ENCODE measurements around the gene CDC42EP1. TPM values are rescaled to one million over a fixed set of nuclear protein-coding genes. Genes with fewer than 3 reads are reported as not detected.

Gene CDC42EP1
- total RNA-seq, 2 donors from 2014 or later: 4.0 to 4.6 TPM

DNA sequence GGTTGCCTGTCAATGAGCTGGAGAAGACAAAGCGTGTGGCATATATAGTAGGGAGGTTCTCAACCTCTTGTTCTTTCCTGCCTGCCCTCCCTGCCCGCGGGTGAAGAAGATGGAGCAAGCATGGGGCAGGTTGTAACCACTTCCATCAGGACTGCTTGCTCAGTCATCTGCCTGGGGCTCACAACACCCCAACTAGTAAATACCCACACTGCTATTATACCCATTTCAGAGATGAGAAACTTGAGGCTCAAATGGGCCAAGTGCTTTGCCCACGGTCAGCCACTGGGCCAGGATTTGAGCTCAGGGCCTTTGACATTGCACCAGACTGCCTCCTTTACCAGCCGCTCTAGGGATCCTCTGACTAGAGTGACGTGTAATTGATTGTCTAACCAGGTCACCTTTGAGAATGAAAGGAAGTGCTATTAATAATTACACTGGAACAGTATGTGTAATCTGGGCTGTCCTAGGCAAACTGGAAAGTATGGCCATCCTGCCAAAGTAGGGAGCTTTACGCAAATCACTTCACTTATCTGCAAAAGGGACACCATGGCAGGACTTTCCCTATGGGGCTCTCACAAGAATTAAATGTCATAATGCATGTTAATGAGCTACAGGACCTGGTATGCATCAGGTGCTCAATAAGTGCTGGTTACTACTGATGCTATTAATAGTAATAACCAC lies 2.8 kb upstream of the CDC42EP1 start:
- Mint-ChIP-seq H3K4me1 (ENCODE audit: low read depth) (peaks cover 15% of the 10 kb centered on the region), H3K27me3 (ENCODE audit: low read depth) (peaks cover 52% of the 10 kb centered on the region), H3K4me3 (no peak overlapping the region), H3K9me3 (no peaks in the 10 kb centered on the region), H3K36me3 (ENCODE audit: insufficient read depth in 2 of 2) (peaks cover 0 to 2% of the 10 kb centered on the region in 2 donors), H3K27ac (no peak overlapping the region)
- DNase-seq (no peak), ATAC-seq (replicated peaks in 1 of 2) (no peak)

DNA sequence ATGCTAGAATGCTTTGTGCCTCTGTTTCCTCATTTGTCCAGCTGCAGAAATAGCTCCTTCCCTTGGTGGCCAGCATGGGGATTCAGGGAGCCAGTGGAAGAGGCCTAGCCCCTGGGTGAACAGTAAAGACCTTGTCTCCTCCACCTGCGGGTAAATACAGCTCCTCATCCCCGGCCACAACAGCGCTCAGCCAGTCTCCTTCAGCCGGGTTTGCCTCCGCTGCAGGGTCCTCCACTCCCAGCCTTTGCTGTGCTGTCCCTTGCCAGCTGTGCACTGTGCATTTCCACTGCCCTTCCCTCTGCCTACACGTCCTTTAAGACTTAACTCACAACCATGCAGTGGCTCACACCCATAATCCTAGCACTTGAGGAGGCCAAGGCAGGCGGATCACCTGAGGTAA lies 1.5 kb upstream of the CDC42EP1 start:
- no peaks in the 10 kb centered on the region for H3K9me3 Mint-ChIP-seq
- H3K27me3 Mint-ChIP-seq (ENCODE audit: low read depth): peaks cover 55% of the 10 kb centered on the region
- no peak overlapping the region for H3K4me3 Mint-ChIP-seq

DNA sequence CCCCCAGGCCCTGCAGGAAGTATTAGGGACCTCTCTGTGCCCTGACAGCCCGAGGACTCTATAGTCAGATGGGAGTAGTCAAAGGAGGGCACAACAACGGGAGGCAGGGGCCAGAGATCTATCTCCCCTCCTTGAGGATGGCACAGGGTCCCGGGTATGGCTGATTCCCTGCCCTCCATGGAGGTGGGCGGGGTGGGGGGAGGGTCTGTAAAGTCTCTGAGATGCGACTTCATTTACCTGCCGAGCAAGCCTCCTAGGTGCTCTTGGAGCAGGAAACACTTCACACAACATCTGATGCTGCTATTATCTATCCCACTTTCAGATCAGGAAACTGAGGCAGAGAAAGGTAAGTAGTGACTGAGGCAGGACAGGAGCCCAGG lies 769 bp upstream of the CDC42EP1 start:
- Mint-ChIP-seq H3K4me3 (peak overlapping the region; percentile 11 to 52), H3K4me1 (ENCODE audit: low read depth) (peaks cover 24% of the 10 kb centered on the region), H3K27ac (no peak overlapping the region), H3K9me3 (no peaks in the 10 kb centered on the region), H3K27me3 (ENCODE audit: low read depth) (peaks cover 55% of the 10 kb centered on the region), H3K36me3 (ENCODE audit: insufficient read depth in 2 of 2) (peaks cover 0 to 2% of the 10 kb centered on the region in 2 donors)
- ATAC-seq (replicated peaks in 1 of 2) (no peak), DNase-seq (no peak)

More for the DNA sequence above, 1.5 kb upstream of the CDC42EP1 start:
- ATAC-seq (replicated peaks in 1 of 2): no peak
- DNase-seq: no peak
- H3K36me3 Mint-ChIP-seq (ENCODE audit: insufficient read depth in 2 of 2): peaks cover 0 to 2% of the 10 kb centered on the region in 2 donors
- peaks cover 24% of the 10 kb centered on the region for H3K4me1 Mint-ChIP-seq (ENCODE audit: low read depth)
- no peak overlapping the region for H3K27ac Mint-ChIP-seq

DNA sequence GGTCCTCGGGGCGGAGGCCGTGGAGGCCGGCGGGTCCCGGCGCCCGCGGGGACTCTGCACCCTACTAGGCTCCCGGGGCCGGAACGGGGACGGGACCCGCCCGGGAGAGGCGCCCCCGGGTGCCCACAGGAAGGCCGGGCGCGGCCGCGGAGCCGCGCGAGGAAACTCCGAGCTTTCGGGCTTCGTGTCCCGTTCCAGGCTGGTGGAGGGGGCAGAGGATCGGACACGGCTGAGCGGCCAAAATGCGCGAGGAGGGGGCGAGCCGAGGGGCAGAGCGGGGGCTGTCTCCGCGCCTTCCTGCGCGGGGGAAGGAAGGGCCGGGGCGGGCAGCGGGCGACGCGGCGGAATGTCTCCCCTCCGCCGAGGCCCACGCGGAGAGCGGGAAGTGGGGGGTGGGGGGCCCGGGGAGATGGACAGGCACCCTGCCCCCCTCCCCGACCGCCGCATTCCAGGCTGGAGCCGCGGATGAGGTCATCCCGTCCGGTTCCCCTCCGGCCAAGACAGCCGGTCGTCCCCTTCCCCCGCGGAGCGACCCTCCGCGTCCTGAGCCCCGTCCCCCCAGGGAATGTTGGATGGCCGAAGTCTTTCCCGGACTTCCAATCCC lies 430 bp downstream of the CDC42EP1 start:
- DNase-seq: no peak
- Mint-ChIP-seq H3K4me3 (peak overlapping the region; percentile 79 to 84), H3K36me3 (ENCODE audit: insufficient read depth in 2 of 2) (peaks cover 0 to 2% of the 10 kb centered on the region in 2 donors), H3K27ac (no peak overlapping the region), H3K27me3 (ENCODE audit: low read depth) (peaks cover 48% of the 10 kb centered on the region), H3K9me3 (no peaks in the 10 kb centered on the region), H3K4me1 (ENCODE audit: low read depth) (peaks cover 24% of the 10 kb centered on the region)
- ATAC-seq (replicated peaks in 1 of 2): peak; percentile 30 to 43

DNA sequence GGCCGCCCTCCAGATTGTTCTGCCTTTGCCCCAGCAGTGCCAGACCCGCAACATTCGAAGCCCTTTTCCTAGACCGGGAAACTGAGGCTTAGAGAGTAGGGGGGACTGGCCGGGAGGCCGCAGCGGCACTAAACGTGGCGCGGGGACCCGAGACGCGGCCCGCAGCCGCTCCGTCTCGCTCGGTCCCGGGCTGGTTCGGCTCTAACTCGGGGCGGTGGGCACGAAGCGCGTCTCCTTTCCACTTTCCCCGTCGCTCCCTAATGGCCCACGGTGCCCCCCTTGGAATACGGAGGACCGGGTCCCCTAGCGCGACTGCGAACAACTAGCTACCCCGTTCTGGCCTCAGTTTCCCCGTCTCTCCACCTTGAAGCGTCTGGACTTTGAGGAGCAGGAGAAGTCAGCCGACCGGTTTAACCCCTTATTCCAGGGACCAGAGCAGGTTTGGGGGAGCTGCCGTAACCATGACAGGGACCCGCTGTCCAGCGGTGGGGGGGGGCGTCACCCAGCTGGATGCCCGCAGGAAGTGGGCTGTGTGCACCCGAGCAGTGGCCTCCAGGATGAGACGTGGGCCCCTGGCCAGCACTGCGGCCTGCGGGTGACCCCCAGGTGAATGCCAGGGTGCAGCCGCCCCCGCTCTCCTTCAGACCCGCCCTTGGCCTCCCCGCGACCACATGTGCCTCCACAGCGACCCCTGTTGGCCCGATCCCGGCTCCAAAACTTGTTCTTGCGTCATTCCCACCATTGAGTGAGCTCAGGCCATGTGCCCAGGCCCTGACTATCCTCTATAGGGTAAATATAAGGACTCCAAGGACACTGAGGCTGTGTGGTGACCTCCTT lies 1.1 kb downstream of the CDC42EP1 start:
- Mint-ChIP-seq H3K36me3 (ENCODE audit: insufficient read depth in 2 of 2) (peaks cover 0 to 2% of the 10 kb centered on the region in 2 donors), H3K4me3 (peak overlapping the region; percentile 79 to 84), H3K4me1 (ENCODE audit: low read depth) (peaks cover 25% of the 10 kb centered on the region), H3K27me3 (ENCODE audit: low read depth) (peaks cover 40% of the 10 kb centered on the region), H3K9me3 (no peaks in the 10 kb centered on the region), H3K27ac (no peak overlapping the region)
- peak; percentile 85 to 89 for DNase-seq
- peak; percentile 50 to 70 for ATAC-seq (replicated peaks in 1 of 2)

DNA sequence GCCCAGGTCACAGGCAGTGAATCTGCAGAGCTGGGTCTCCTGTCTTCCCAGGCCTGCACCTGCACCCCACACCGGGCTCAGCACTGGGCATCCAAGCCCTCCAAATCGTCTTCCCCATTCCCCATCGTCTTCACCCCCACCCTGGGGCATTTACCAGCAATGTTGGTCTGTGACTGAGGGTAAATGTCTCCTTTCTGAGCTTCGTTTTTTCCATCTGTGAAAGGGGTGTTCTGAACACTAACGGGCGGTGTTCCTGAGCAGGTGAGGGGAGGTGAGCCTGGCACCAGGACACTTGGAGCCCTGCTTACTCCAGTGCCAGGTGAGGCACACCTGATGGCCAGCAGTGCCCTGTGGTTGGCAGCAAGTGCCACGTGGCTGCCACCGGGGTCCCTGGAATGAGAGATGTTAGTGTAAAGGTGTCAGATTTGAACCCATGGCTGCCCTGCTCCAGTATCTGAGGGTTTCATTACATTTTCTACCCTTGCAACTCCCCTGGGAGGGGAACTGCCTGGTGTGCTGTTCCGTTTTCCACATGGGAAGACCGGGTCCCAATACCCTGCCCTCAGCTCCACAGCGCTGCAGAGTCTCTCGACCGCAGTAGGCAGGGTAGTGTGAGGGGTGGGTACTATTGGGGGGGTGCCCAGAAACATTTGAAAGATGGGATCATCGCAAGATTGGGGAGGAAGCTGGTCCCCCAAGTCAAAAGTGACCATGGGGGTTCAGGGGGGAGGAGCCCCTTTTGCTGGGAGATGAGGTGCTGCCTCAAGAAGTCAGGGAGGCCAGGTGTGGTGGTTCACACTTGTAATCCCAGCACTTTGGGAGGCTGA lies 2.0 kb downstream of the CDC42EP1 start:
- no peak overlapping the region for H3K27ac Mint-ChIP-seq
- no peak for ATAC-seq (replicated peaks in 1 of 2)

DNA sequence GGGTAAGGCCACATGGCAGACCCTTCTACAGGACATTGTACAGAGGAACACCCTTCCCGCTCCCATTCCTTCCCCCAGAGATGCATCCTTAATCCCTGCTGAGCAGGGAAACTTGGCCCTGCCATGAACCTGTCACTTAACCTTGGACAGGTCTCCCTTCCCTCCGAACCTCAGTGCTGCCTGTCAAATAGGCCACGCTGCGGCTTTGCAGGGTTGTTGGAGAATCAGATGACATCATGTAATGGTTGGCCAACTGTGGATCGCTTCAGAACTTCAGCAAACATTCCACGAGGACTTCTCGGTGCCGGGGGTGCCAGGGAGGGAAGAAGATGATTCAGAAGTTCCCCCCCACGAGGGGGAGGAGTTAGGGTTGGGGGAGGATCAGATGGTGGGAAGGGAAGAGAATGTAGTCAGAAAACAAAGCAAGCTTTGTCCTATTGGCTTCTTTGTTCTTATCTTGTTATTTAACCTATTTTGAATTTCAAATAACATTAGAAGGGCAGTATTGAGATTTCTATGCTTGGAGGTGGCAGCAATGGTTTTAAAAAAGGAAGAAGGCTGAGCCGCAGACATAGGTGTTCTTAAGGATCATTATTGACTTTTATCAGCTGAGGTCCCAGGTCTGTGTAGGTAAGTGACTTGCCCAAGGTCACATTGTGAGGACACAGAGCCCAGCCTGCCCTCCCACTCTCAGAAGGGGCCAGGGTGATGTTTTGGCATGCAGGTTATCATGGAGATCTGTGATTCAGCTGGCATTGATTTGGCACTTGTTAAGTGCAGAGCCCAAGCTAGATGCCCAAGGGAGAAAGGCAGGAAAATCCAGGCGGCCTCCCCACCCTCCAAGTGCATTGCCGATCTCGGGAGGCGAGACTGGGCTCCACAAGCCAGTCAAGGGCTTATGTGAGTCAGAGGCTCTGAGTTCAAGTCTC lies 3.1 kb downstream of the CDC42EP1 start:
- H3K9me3 Mint-ChIP-seq: no peaks in the 10 kb centered on the region
- H3K27ac Mint-ChIP-seq: no peak overlapping the region
- peaks cover 38% of the 10 kb centered on the region for H3K4me1 Mint-ChIP-seq (ENCODE audit: low read depth)
- peaks cover 0 to 2% of the 10 kb centered on the region in 2 donors for H3K36me3 Mint-ChIP-seq (ENCODE audit: insufficient read depth in 2 of 2)
- no peak overlapping the region for H3K4me3 Mint-ChIP-seq
- DNase-seq (no peak), ATAC-seq (replicated peaks in 1 of 2) (no peak)
- peaks cover 25% of the 10 kb centered on the region for H3K27me3 Mint-ChIP-seq (ENCODE audit: low read depth)

More for the DNA sequence above, 2.0 kb downstream of the CDC42EP1 start:
- Mint-ChIP-seq H3K36me3 (ENCODE audit: insufficient read depth in 2 of 2) (peaks cover 0 to 2% of the 10 kb centered on the region in 2 donors), H3K4me1 (ENCODE audit: low read depth) (peaks cover 33% of the 10 kb centered on the region), H3K27me3 (ENCODE audit: low read depth) (peaks cover 32% of the 10 kb centered on the region), H3K9me3 (no peaks in the 10 kb centered on the region), H3K4me3 (peak overlapping the region; percentile 79 to 84)
- no peak for DNase-seq

DNA sequence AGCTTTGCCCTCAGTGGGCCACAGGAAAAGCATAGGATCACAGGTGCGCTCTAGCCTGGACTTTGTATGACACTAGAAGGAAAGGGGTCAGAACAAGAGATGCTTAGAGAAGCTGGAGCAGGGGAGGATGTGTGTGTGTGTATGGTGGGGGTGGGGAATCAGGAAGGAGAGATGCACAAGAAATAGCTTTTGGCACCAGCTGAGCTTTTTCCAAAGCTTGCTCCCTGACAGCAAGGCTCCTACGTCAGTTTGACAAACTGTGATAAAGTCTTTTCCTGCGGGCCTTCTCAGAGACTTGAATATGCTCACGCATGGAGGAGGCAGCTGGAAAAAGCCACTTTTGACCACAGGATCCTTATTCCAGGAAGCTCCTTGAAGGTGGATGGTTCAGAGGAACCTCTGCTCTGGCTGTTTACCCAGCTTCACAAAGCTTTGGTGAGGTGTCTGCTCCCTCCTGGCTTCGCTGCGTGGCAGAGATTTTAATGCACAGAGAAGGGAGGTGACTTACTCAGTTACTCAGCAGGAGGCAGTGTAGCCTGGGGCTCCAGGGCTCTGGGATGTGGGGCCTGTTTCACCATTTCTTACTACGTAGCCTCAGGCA lies 3.9 kb downstream of the CDC42EP1 start:
- Mint-ChIP-seq H3K9me3 (no peaks in the 10 kb centered on the region), H3K4me1 (ENCODE audit: low read depth) (peaks cover 38% of the 10 kb centered on the region), H3K27me3 (ENCODE audit: low read depth) (peaks cover 25% of the 10 kb centered on the region), H3K36me3 (ENCODE audit: insufficient read depth in 2 of 2) (peaks cover 0 to 2% of the 10 kb centered on the region in 2 donors), H3K27ac (no peak overlapping the region), H3K4me3 (no peak overlapping the region)
- no peak for ATAC-seq (replicated peaks in 1 of 2)
- DNase-seq: no peak

DNA sequence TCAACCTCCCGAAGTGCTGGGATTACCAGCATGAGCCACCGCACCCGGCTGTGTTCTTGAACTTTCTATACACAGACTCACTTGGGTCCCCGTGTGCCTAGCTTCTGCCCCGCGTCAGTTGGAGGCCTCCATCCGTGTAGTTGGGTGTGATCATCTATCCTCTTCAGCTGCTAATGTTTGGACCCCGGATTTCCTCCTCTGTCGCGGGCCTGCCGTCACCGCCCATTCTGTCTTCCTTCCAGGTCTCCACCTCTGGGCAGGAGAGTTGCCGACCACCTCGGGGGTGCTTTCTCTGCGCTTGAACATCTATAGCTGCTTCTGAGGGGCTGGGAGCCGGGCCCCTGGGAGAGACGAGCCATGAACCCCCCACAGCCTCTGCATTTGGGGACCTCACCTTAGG lies 5.5 kb downstream of the CDC42EP1 start:
- peaks cover 0 to 2% of the 10 kb centered on the region in 2 donors for H3K36me3 Mint-ChIP-seq (ENCODE audit: insufficient read depth in 2 of 2)
- peaks cover 38% of the 10 kb centered on the region for H3K4me1 Mint-ChIP-seq (ENCODE audit: low read depth)
- peaks cover 18% of the 10 kb centered on the region for H3K27me3 Mint-ChIP-seq (ENCODE audit: low read depth)
- no peak overlapping the region for H3K4me3 Mint-ChIP-seq
- ATAC-seq (replicated peaks in 1 of 2) (no peak), DNase-seq (no peak)
- no peak overlapping the region for H3K27ac Mint-ChIP-seq
- H3K9me3 Mint-ChIP-seq: no peaks in the 10 kb centered on the region

DNA sequence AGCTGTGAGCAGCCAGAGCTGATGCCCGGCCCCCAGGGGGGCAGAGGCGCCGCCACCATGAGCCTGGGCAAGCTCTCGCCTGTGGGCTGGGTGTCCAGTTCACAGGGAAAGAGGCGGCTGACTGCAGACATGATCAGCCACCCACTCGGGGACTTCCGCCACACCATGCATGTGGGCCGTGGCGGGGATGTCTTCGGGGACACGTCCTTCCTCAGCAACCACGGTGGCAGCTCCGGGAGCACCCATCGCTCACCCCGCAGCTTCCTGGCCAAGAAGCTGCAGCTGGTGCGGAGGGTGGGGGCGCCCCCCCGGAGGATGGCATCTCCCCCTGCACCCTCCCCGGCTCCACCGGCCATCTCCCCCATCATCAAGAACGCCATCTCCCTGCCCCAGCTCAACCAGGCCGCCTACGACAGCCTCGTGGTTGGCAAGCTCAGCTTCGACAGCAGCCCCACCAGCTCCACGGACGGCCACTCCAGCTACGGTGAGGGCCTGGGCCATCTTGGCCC lies 6.1 kb downstream of the CDC42EP1 start:
- Mint-ChIP-seq H3K4me3 (peak overlapping the region; percentile 70 to 78), H3K36me3 (ENCODE audit: insufficient read depth in 2 of 2) (peaks cover 0 to 2% of the 10 kb centered on the region in 2 donors), H3K4me1 (ENCODE audit: low read depth) (peaks cover 35% of the 10 kb centered on the region), H3K9me3 (no peaks in the 10 kb centered on the region), H3K27ac (peak overlapping the region; percentile 65), H3K27me3 (ENCODE audit: low read depth) (peaks cover 14% of the 10 kb centered on the region)
- peak; percentile 44 to 46 for ATAC-seq (replicated peaks in 1 of 2)
- DNase-seq: peak; percentile 55 to 66
